HCT116 (cell line): ENCODE measurements around the gene MICAL1. TPM values are rescaled to one million over a fixed set of nuclear protein-coding genes. Genes with fewer than 3 reads are reported as not detected.

Source experiments
- total RNA-seq: library from RNA; stranded (reverse); gene quantifications from one replicate; pipeline ENCODE4 v1.2.1, GENCODE V29; 2021; ENCODE audit not compliant: unreplicated experiment

Gene MICAL1
- total RNA-seq, 1 experiment from 2014 or later, result 23.9 TPM

Other genes with a start within 250 kb of the MICAL1 start
- 171 TPM for gene CD164, start 73.3 kb downstream of the MICAL1 start, total RNA-seq
- gene PPIL6, start 15.1 kb downstream of the MICAL1 start, total RNA-seq, result 3.3 TPM
- gene SMPD2, start 15.0 kb downstream of the MICAL1 start, total RNA-seq, result 14.7 TPM
- 11.3 TPM for gene ZBTB24, start 27.4 kb upstream of the MICAL1 start, total RNA-seq
- gene AK9, start 235.4 kb upstream of the MICAL1 start, total RNA-seq, result 3.5 TPM
- 15.7 TPM for gene FIG4, start 235.5 kb upstream of the MICAL1 start, total RNA-seq